KMS-11 (cell line): ENCODE data around the gene ASS1.
"Not testable (repeated sequence)": the region's sequence is repeated elsewhere in the genome, so short reads cannot be mapped to it uniquely, and the experiment has no call there.

Experiments
- H2AFZ ChIP-seq: fragments of 200-600 bp; sonication (generic); 2 replicates; pipeline ENCODE4 v1.6.1; 2016; ENCODE audit warnings: antibody characterized with exemption, mixed run types, low read depth
- H3K27ac ChIP-seq: fragments of 200-600 bp; sonication (generic); 2 replicates; pipeline ENCODE4 v1.6.1; 2016; ENCODE audit warnings: mild to moderate bottlenecking, mixed run types
- H3K27me3 ChIP-seq: fragments of 200-600 bp; sonication (generic); 2 replicates; pipeline ENCODE4 v1.6.1; 2017; ENCODE audit warnings: mild to moderate bottlenecking, low read depth, mixed run types, moderate library complexity; ENCODE audit not compliant: insufficient read depth
- H3K36me3 ChIP-seq: fragments of 200-600 bp; sonication (generic); 2 replicates; pipeline ENCODE4 v1.6.1; 2017; ENCODE audit warnings: mild to moderate bottlenecking, mixed run types; ENCODE audit not compliant: insufficient read depth
- H3K4me1 ChIP-seq: fragments of 200-600 bp; sonication (generic); 2 replicates; pipeline ENCODE4 v1.6.1; 2016; ENCODE audit warnings: mild to moderate bottlenecking, low read depth, mixed run types; ENCODE audit not compliant: poor library complexity, severe bottlenecking
- H3K4me2 ChIP-seq: fragments of 200-600 bp; sonication (generic); 2 replicates; pipeline ENCODE4 v1.7.0; 2016; ENCODE audit warnings: mild to moderate bottlenecking, mixed run types
- H3K4me3 ChIP-seq: fragments of 200-600 bp; sonication (generic); IDR thresholded peaks from 2 replicates; pipeline ENCODE4 v1.6.1; 2017; ENCODE audit warnings: low read depth, low read length, mixed read lengths; ENCODE audit not compliant: insufficient read depth
- H3K79me2 ChIP-seq: fragments of 200-600 bp; sonication (generic); 2 replicates; pipeline ENCODE4 v1.6.1; 2016; ENCODE audit warnings: low read depth, mixed run types; ENCODE audit not compliant: insufficient read depth
- H3K9ac ChIP-seq: fragments of 200-600 bp; sonication (generic); 2 replicates; pipeline ENCODE4 v1.6.1; 2016; ENCODE audit warnings: mild to moderate bottlenecking, mixed run types
- H4K20me1 ChIP-seq: fragments of 200-600 bp; sonication (generic); 2 replicates; pipeline ENCODE4 v1.6.1; 2016; ENCODE audit warnings: mild to moderate bottlenecking, mixed run types; ENCODE audit not compliant: insufficient read depth
- TF ChIP-seq, protein P1 (sequence below): fragments of 200-600 bp; sonication (generic); conservative IDR thresholded peaks from 2 replicates; pipeline ENCODE4 v1.6.1; 2017; ENCODE audit warnings: low read depth, mild to moderate bottlenecking, antibody characterized with exemption, low read length, moderate library complexity, mixed read lengths

Gene ASS1

DNA sequence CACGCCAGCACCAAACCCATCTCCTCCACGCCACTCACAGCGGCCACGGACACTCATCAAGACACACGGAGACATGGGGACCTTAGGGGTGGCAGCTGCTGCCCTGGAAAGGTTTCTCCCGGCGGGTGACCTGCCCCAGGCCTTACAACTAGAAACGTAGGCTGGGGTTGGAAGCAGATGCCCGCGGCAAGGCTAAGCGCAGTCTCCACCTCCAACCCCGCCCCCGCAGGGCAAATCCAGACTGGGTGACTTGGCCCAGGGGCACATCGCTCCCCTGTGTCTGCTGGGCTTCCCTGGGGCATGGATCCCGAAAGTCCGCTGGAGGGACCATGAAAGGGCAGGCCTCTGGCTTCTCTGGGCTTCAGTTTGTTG, 12.0 kb upstream of the ASS1 start:
- Histone ChIP-seq H2AFZ (no peak overlapping the region), H3K79me2 (no peaks in the 10 kb centered on the region), H4K20me1 (no peaks in the 10 kb centered on the region), H3K4me3 (no peak overlapping the region), H3K4me2 (no peak overlapping the region), H3K27me3 (peaks cover 55% of the 10 kb centered on the region), H3K27ac (no peak overlapping the region), H3K4me1 (no peaks in the 10 kb centered on the region), H3K36me3 (no peaks in the 10 kb centered on the region), H3K9ac (no peak overlapping the region)
- TF ChIP-seq, protein P1, sequence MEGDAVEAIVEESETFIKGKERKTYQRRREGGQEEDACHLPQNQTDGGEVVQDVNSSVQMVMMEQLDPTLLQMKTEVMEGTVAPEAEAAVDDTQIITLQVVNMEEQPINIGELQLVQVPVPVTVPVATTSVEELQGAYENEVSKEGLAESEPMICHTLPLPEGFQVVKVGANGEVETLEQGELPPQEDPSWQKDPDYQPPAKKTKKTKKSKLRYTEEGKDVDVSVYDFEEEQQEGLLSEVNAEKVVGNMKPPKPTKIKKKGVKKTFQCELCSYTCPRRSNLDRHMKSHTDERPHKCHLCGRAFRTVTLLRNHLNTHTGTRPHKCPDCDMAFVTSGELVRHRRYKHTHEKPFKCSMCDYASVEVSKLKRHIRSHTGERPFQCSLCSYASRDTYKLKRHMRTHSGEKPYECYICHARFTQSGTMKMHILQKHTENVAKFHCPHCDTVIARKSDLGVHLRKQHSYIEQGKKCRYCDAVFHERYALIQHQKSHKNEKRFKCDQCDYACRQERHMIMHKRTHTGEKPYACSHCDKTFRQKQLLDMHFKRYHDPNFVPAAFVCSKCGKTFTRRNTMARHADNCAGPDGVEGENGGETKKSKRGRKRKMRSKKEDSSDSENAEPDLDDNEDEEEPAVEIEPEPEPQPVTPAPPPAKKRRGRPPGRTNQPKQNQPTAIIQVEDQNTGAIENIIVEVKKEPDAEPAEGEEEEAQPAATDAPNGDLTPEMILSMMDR, result no peak

- H3K27me3 ChIP-seq, result peaks cover 52% of the 10 kb centered on the region
- H3K4me3 ChIP-seq, result no peak overlapping the region
- H2AFZ ChIP-seq, result no peak overlapping the region
- no peaks in the 10 kb centered on the region for H3K79me2 ChIP-seq
- H3K27ac ChIP-seq, result no peak overlapping the region
- no peak overlapping the region for H3K4me2 ChIP-seq
- H3K4me1 ChIP-seq, result no peaks in the 10 kb centered on the region
- TF ChIP-seq, protein P1, result no peak
- no peak overlapping the region for H3K9ac ChIP-seq
- no peaks in the 10 kb centered on the region for H4K20me1 ChIP-seq
- H3K36me3 ChIP-seq, result no peaks in the 10 kb centered on the region
Measured at GRCh38 chr9:130433168-130433946, 11.4 kb upstream of the ASS1 start.

GRCh38 chr9:130433947-130434262, 10.9 kb upstream of the ASS1 start:
- Histone ChIP-seq H3K36me3 (no peaks in the 10 kb centered on the region), H3K79me2 (no peaks in the 10 kb centered on the region), H4K20me1 (no peaks in the 10 kb centered on the region), H2AFZ (no peak overlapping the region), H3K27ac (no peak overlapping the region), H3K4me1 (no peaks in the 10 kb centered on the region), H3K9ac (no peak overlapping the region), H3K4me3 (no peak overlapping the region), H3K27me3 (peaks cover 50% of the 10 kb centered on the region), H3K4me2 (no peak overlapping the region)
- TF ChIP-seq, protein P1, result no peak

- not testable (repeated sequence) for H3K9ac ChIP-seq, H2AFZ ChIP-seq, H3K4me3 ChIP-seq, H3K4me1 ChIP-seq, H3K27ac ChIP-seq, H4K20me1 ChIP-seq, H3K4me2 ChIP-seq, H3K79me2 ChIP-seq, H3K36me3 ChIP-seq
- peaks cover 49% of the 10 kb centered on the region for H3K27me3 ChIP-seq
Measured at GRCh38 chr9:130434656-130435055, 10.1 kb upstream of the ASS1 start.

DNA sequence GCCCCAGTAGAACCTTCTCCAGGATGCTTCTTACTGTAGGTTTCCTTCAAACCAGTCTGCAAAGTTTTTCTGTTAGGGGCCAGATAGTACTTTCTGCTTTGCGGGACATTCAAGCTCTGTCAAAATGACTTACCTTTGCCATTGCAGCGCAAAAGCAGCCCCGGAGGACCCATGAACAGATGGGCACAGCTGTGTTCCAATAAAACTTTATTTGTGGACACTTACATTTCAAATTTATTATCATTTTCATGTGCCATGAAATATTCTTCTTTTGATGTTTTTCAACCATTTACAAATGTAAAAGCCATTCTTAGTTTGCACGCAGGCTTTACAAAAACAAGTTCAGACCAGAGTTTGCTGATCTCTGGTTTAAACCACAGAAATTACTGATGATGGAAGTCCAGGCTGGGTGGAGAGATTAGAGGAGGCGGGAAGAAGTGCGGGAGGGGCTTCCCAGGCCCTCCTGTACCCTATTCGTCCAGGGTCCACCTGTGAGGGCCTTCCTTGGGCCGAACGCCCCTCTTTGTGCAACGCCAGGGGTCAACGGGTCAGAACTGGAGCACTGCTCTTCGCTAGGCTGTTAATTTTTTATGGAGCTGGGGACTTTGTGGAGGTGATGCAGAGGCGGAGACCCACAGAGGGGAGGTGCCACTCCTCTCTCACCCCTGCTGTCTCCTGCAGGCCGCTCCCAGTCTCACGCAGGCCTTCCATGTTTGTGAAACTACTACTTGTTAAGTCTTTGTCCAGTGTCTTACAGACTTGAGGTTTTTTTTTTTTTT, 7.6 kb upstream of the ASS1 start:
- Histone ChIP-seq H3K79me2 (no peaks in the 10 kb centered on the region), H3K27me3 (peaks cover 44% of the 10 kb centered on the region), H4K20me1 (no peaks in the 10 kb centered on the region), H3K4me1 (no peaks in the 10 kb centered on the region), H3K4me3 (no peak overlapping the region), H3K4me2 (no peak overlapping the region), H3K9ac (no peak overlapping the region), H2AFZ (no peak overlapping the region), H3K36me3 (no peaks in the 10 kb centered on the region), H3K27ac (no peak overlapping the region)
- TF ChIP-seq, protein P1, result no peak
